GM11168 (cell line): ENCODE data around the gene AXIN1.
"Not testable (repeated sequence)": the region's sequence is repeated elsewhere in the genome, so short reads cannot be mapped to it uniquely, and the experiment has no call there.

ENCODE experiments used
- in situ Hi-C: fragments of 300-500 bp; cut with MboI; formaldehyde crosslinking; loops from one replicate; pipeline ENCODE4 v1.12.0; 2022; ENCODE audit warnings: low sequenced_read_pairs; ENCODE audit not compliant: unreplicated experiment

The AXIN1 gene

GRCh38 chr16:381789-382717 is 29.5 kb upstream of the AXIN1 start, which contains the start of gene PGAP6:
TSS of gene PGAP6 (minus strand) at chr16:381978. CDS start at chr16:381821, 157 bp downstream.
- in situ Hi-C loops: no loop called here

GRCh38 chr16:381012-381788 is 28.7 kb upstream of the AXIN1 start:
- in situ Hi-C loops: no loop called here

GRCh38 chr16:380762-381011 is 28.2 kb upstream of the AXIN1 start:
- in situ Hi-C loops: no loop called here

- in situ Hi-C loops: no loop called here
Measured at GRCh38 chr16:379961-380761, 27.6 kb upstream of the AXIN1 start.

- in situ Hi-C loops: no loop called here
Measured at GRCh38 chr16:379183-379960, 26.8 kb upstream of the AXIN1 start.

GRCh38 chr16:378821-379182 is 26.3 kb upstream of the AXIN1 start:
- in situ Hi-C loops: no loop called here

GRCh38 chr16:378113-378820 is 25.7 kb upstream of the AXIN1 start:
- in situ Hi-C loops: not testable (repeated sequence)

- in situ Hi-C loops: no loop called here
Measured at GRCh38 chr16:377419-377951, 25.0 kb upstream of the AXIN1 start.

- in situ Hi-C loops: no loop called here
Measured at GRCh38 chr16:376817-377418, 24.4 kb upstream of the AXIN1 start.

- in situ Hi-C loops: no loop called here
Measured at GRCh38 chr16:375927-376816, 23.6 kb upstream of the AXIN1 start.

- in situ Hi-C loops: no loop called here
Measured at GRCh38 chr16:375212-375611, 22.7 kb upstream of the AXIN1 start.

GRCh38 chr16:374616-374926 is 22.0 kb upstream of the AXIN1 start:
- in situ Hi-C loops: no loop called here

- in situ Hi-C loops: no loop called here
Measured at GRCh38 chr16:373848-374615, 21.5 kb upstream of the AXIN1 start.

GRCh38 chr16:373020-373598 is 20.6 kb upstream of the AXIN1 start:
- in situ Hi-C loops: no loop called here

- in situ Hi-C loops: no loop called here
Measured at GRCh38 chr16:372302-372983, 19.9 kb upstream of the AXIN1 start.

GRCh38 chr16:371515-372301 is 19.2 kb upstream of the AXIN1 start:
- in situ Hi-C loops: no loop called here
